Choroid plexus epithelial cell (primary cell): ENCODE data around the gene ALAS1.
A peak's percentile ranks its signal among the peaks of the same experiment; 100 is the strongest.

Source experiments
- DNase-seq: peaks from one replicate; pipeline ENCODE4 v3.0.0-alpha.2; 2010; ENCODE audit warnings: low read depth
- H3K4me3 ChIP-seq: 2 replicates; pipeline ENCODE4 v1.5.1; 2011; ENCODE audit warnings: low read depth, mild to moderate bottlenecking, control low read depth, low read length, moderate library complexity
- TF ChIP-seq, protein P1 (sequence below): conservative IDR thresholded peaks from 2 replicates; pipeline ENCODE4 v1.5.1; 2011; ENCODE audit warnings: low read depth, mild to moderate bottlenecking, control low read depth, inconsistent platforms, low read length, moderate library complexity

Gene ALAS1

DNA sequence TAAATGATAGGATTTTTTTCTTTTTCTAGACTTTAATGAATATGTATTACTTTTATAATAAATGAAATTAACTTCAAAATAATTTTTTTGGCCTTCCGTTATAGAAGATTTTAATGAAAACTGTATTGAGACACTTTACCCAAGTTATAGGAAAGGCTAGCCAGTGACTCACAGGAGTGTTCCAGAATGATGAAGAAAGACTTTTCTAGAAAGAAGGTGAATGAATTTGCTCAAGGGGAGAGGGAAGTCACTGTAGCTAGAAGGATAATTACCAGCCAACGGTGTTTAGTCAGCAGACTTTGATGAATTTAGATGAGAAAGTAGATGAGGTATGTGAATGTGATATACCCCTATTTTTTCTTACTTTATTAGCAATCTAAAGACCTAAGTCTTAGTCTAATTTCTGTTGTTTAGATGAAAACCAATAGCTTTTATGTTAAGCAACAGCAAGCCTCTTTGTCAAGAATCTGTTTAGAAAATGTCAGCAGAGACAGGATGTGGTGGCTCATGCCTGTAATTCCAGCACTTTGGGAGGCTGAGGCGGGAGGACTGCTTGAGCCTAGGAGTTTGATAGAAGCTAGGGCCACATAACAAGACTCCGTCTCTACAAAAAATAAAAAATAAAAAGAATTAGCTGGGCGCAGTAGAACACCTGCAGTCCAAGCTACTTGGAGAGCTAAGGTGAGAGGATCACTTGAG is 3.2 kb downstream of the ALAS1 start:
- TF ChIP-seq, protein P1, sequence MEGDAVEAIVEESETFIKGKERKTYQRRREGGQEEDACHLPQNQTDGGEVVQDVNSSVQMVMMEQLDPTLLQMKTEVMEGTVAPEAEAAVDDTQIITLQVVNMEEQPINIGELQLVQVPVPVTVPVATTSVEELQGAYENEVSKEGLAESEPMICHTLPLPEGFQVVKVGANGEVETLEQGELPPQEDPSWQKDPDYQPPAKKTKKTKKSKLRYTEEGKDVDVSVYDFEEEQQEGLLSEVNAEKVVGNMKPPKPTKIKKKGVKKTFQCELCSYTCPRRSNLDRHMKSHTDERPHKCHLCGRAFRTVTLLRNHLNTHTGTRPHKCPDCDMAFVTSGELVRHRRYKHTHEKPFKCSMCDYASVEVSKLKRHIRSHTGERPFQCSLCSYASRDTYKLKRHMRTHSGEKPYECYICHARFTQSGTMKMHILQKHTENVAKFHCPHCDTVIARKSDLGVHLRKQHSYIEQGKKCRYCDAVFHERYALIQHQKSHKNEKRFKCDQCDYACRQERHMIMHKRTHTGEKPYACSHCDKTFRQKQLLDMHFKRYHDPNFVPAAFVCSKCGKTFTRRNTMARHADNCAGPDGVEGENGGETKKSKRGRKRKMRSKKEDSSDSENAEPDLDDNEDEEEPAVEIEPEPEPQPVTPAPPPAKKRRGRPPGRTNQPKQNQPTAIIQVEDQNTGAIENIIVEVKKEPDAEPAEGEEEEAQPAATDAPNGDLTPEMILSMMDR: no peak
- DNase-seq: peak; percentile 36
- no peak overlapping the region for H3K4me3 ChIP-seq

DNA sequence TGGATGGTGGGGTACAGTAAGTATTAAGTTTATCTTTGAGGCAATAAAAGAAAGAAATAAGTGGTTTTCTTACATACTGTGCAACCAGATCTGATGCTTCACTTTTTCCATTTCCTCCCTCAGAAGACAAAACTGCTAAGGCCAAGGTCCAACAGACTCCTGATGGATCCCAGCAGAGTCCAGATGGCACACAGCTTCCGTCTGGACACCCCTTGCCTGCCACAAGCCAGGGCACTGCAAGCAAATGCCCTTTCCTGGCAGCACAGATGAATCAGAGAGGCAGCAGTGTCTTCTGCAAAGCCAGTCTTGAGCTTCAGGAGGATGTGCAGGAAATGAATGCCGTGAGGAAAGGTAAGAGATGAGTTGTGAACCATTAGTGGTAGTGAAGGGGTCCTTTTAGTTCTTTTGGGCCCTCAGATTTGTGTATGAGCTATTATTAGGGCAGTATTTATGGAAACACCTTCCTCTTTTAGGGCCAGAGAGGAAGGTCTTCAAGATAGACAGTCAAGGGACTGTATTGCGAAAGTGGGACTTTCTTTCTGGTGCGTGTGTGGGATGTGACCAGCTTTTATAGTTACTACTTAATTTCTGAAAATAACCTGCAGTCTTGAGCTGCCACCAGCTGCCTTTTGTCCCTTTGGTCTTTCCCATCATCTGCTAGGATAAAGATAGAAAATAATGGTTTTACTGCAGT is 4.6 kb downstream of the ALAS1 start:
- no peak overlapping the region for H3K4me3 ChIP-seq
- TF ChIP-seq, protein P1: no peak
- DNase-seq: no peak

DNA sequence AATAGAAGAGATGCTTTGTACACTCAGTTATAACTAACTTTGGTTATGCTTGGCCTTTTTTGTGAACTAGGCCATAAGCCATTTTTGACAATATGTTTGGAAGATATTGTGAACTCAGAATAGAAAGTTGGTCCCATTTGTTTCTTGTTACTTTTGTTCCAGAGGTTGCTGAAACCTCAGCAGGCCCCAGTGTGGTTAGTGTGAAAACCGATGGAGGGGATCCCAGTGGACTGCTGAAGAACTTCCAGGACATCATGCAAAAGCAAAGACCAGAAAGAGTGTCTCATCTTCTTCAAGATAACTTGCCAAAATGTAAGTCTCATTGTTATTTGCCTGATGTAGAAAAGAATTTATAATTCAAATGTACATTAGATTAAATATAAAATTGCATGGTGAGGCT is 5.7 kb downstream of the ALAS1 start:
- H3K4me3 ChIP-seq: no peak overlapping the region
- DNase-seq: no peak
- TF ChIP-seq, protein P1: no peak

DNA sequence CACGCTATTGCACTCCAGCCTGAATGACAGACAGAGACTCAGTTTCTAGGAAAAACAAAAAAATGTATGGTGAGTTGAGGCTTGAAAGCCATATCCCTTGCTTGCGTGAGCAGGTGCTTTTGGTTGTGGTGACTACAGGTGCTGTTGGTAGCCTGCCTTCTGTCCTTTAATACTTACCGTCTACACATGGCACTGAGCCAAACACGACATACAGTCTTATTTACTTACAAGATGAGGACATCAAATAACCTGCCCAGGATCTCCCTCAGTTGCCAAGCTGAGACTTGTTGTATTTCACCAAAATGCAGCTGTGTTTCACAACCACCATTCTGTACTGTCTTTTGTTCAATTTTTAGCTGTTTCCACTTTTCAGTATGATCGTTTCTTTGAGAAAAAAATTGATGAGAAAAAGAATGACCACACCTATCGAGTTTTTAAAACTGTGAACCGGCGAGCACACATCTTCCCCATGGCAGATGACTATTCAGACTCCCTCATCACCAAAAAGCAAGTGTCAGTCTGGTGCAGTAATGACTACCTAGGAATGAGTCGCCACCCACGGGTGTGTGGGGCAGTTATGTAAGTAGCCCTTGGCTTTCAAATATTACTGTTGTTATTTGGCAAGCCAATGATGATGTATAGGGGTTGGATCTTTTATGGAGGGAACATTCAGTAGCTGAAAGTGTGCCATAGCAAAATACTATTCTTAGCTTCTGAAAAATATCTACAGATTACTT is 6.5 kb downstream of the ALAS1 start:
- no peak for DNase-seq
- TF ChIP-seq, protein P1: no peak
- H3K4me3 ChIP-seq: no peak overlapping the region

DNA sequence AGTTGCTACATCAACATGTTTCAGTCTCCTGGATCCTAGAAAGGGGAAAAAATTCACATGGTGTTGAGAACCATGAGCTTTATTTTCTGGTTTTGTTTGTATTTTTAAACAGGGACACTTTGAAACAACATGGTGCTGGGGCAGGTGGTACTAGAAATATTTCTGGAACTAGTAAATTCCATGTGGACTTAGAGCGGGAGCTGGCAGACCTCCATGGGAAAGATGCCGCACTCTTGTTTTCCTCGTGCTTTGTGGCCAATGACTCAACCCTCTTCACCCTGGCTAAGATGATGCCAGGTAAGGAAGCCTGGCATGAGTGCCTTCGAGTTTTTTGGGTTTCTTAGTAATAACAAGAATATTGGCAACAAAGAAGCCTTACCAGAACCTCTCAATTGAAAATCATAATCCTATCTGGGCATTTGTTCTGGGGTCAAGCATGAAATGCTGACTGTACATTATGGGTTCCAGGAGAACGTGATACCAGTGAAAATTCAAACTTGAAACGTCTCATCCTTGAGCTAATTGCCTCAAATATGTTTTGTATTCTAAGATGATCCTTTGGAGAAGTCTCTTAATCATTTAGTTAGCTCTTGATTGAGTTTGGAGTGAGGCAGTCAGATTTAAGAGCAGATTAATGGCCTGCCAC is 7.9 kb downstream of the ALAS1 start:
- DNase-seq: no peak
- H3K4me3 ChIP-seq: no peak overlapping the region
- TF ChIP-seq, protein P1: no peak

DNA sequence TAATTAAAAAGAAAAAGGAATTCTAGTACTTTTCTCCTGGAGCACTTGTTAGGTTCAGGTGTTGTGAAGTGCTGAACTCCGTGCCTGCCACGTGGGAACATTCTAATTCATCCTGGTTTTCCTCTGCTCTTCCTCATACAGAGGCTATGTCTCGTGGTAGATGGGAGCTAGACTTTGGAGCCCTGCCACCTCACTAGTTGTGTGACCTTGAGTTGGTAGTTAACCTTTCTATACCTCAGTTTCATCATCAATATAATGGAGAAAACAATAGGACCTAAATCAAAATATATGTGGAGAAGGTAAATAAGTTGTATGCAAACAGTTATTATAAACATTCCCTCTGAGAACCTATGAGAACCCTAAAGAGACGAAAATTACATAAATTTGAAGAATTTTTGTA is 10.6 kb downstream of the ALAS1 start:
- TF ChIP-seq, protein P1: no peak
- DNase-seq: no peak
- H3K4me3 ChIP-seq: no peak overlapping the region
